GM12875 (cell line): ENCODE data around the gene IRAK4.

ENCODE experiments used
- H3K4me3 ChIP-seq: one replicate; pipeline ENCODE4 v1.5.1; 2011; ENCODE audit warnings: low read depth, low read length, control low read depth
- CTCF ChIP-seq: IDR thresholded peaks from 2 replicates; pipeline ENCODE4 v1.5.1; 2011; ENCODE audit warnings: low read depth, mild to moderate bottlenecking, control low read depth, inconsistent platforms, low read length, moderate library complexity, borderline replicate concordance; ENCODE audit not compliant: insufficient read depth

IRAK4 gene

GRCh38 chr12:43764528-43764927 lies 5.8 kb downstream of the IRAK4 start:
- H3K4me3 ChIP-seq, result no peak overlapping the region
- TF ChIP-seq CTCF, result no peak

GRCh38 chr12:43766291-43766690 lies 7.5 kb downstream of the IRAK4 start:
- TF ChIP-seq CTCF, result no peak
- no peak overlapping the region for H3K4me3 ChIP-seq

GRCh38 chr12:43776498-43776897 lies 17.7 kb downstream of the IRAK4 start:
- TF ChIP-seq CTCF, result peak; percentile 17; the same call in 1 of the 2 replicates
- no peak overlapping the region for H3K4me3 ChIP-seq

- TF ChIP-seq CTCF, result no peak
Observed at GRCh38 chr12:43786899-43787693, 28.3 kb downstream of the IRAK4 start.

DNA sequence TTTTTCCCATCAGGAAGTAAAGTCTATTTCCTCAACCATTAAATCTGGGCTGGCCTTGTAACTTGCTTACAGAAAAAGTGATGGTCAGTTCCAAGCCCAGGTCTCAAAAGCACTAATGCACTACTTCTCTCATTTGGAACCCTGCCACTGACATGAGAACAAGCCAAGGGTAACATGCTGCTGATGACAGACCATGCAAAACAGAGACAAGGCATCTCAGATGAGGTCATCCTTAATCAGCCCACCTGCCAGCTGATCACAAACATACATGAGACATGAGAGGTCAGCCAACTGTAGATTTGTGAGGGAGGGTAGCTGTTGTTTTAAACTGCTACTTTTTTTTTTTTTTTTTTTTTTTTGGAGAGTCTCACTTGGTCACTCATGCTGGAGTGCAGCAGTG lies 31.2 kb downstream of the IRAK4 start:
- H3K4me3 ChIP-seq, result no peak overlapping the region
- no peak for TF ChIP-seq CTCF

More at GRCh38 chr12:43786899-43787693, 28.3 kb downstream of the IRAK4 start:
- H3K4me3 ChIP-seq, result no peak overlapping the region

- TF ChIP-seq CTCF, result no peak
Observed at GRCh38 chr12:43795716-43796280, 37.0 kb downstream of the IRAK4 start.

More at GRCh38 chr12:43795716-43796280, 37.0 kb downstream of the IRAK4 start:
- H3K4me3 ChIP-seq, result no peak overlapping the region
